Neural cell (in vitro differentiated cells): ENCODE measurements around the gene ZDHHC1. TPM values are rescaled to one million over a fixed set of nuclear protein-coding genes. Genes with fewer than 3 reads are reported as not detected.

Experiments
- H2AFZ ChIP-seq: fragments of 200-600, 300-800 bp; sonication (generic), shearing (Covaris generic); 2 replicates; pipeline ENCODE4 v1.6.0; 2014; ENCODE audit warnings: low read depth, mild to moderate bottlenecking, antibody characterized with exemption, low read length, moderate library complexity
- H3F3A ChIP-seq: fragments of 200-600 bp; shearing (Covaris generic); 2 replicates; pipeline ENCODE4 v1.6.1; 2016; ENCODE audit warnings: mild to moderate bottlenecking, moderate library complexity, mixed read lengths, antibody characterized with exemption, low read length; ENCODE audit not compliant: insufficient read depth, poor library complexity, severe bottlenecking
- H3K27ac ChIP-seq: fragments of 200-600, 300-800 bp; sonication (generic), shearing (Covaris generic); 2 replicates; pipeline ENCODE4 v1.5.1; 2014; ENCODE audit warnings: mild to moderate bottlenecking, low read length, moderate library complexity
- H3K27me3 ChIP-seq: fragments of 300-800, 200-600 bp; sonication (generic), shearing (Covaris generic); 2 replicates; pipeline ENCODE4 v1.6.0; 2014; ENCODE audit warnings: mild to moderate bottlenecking, low read depth, low read length, moderate library complexity; ENCODE audit not compliant: insufficient read depth
- H3K36me3 ChIP-seq: fragments of 300-800, 200-600 bp; sonication (generic), shearing (Covaris generic); 2 replicates; pipeline ENCODE4 v1.5.1; 2014; ENCODE audit warnings: mild to moderate bottlenecking, antibody characterized with exemption, low read length, moderate library complexity; ENCODE audit not compliant: insufficient read depth
- H3K4me2 ChIP-seq: fragments of 300-800, 200-600 bp; sonication (generic), shearing (Covaris generic); 2 replicates; pipeline ENCODE4 v1.6.0; 2014; ENCODE audit warnings: mild to moderate bottlenecking, low read length
- H3K4me3 ChIP-seq: fragments of 300-800, 200-600 bp; sonication (generic), shearing (Covaris generic); 2 replicates; pipeline ENCODE4 v1.5.1; 2014; ENCODE audit warnings: mild to moderate bottlenecking, low read length, moderate library complexity
- H3K79me2 ChIP-seq: fragments of 200-600 bp; shearing (Covaris generic); replicated peaks from 2 replicates; pipeline ENCODE4 v1.6.0; 2014; ENCODE audit warnings: mild to moderate bottlenecking, low read length, moderate library complexity; ENCODE audit not compliant: insufficient read depth
- H3K9ac ChIP-seq: fragments of 300-800, 200-600 bp; sonication (generic), shearing (Covaris generic); 2 replicates; pipeline ENCODE4 v1.6.1; 2016; ENCODE audit warnings: mild to moderate bottlenecking, low read length, mixed read lengths
- H3K9me2 ChIP-seq: fragments of 200-600 bp; shearing (Covaris generic); 2 replicates; pipeline ENCODE4 v1.6.1; 2016; ENCODE audit warnings: mild to moderate bottlenecking, low read length, mixed read lengths; ENCODE audit not compliant: insufficient read depth
- H3K9me3 ChIP-seq: fragments of 200-600, 300-800 bp; sonication (generic), shearing (Covaris generic); 2 replicates; pipeline ENCODE4 v1.6.1; 2016; ENCODE audit warnings: mild to moderate bottlenecking, mixed run types, low read length, moderate library complexity, mixed read lengths
- H4K20me1 ChIP-seq: fragments of 200-600 bp; shearing (Covaris generic); 2 replicates; pipeline ENCODE4 v1.6.1; 2016; ENCODE audit warnings: mild to moderate bottlenecking, mixed run types; ENCODE audit not compliant: insufficient read depth
- CTCF ChIP-seq: fragments of 450-650 bp; IDR thresholded peaks from 2 replicates; pipeline ENCODE4 v1.5.1; 2014; ENCODE audit warnings: antibody characterized with exemption, mild to moderate bottlenecking, moderate library complexity; ENCODE audit not compliant: poor library complexity, severe bottlenecking
- EP300 ChIP-seq: fragments of 450-650 bp; conservative IDR thresholded peaks from 2 replicates; pipeline ENCODE4 v1.6.1; 2014; ENCODE audit warnings: antibody characterized with exemption, mild to moderate bottlenecking, moderate library complexity; ENCODE audit not compliant: poor library complexity, severe bottlenecking
- EZH2 ChIP-seq: fragments of 200-600, 300-800 bp; shearing (Covaris generic), sonication (generic); IDR thresholded peaks from 2 replicates; pipeline ENCODE4 v1.6.1; 2014; ENCODE audit warnings: antibody characterized with exemption, low read length, borderline replicate concordance, mild to moderate bottlenecking; ENCODE audit not compliant: insufficient read depth, poor library complexity, severe bottlenecking
- MXI1 ChIP-seq: fragments of 450-650 bp; conservative IDR thresholded peaks from 2 replicates; pipeline ENCODE4 v1.6.1; 2014; ENCODE audit warnings: antibody characterized with exemption, mild to moderate bottlenecking; ENCODE audit not compliant: poor library complexity, severe bottlenecking
- POLR2AphosphoS5 ChIP-seq: IDR thresholded peaks from 2 replicates; pipeline ENCODE4 v1.6.1; 2012
- RAD21 ChIP-seq: fragments of 450-650 bp; conservative IDR thresholded peaks from 2 replicates; pipeline ENCODE4 v1.6.1; 2014; ENCODE audit warnings: antibody characterized with exemption, mild to moderate bottlenecking, moderate library complexity
- REST ChIP-seq: IDR thresholded peaks from 2 replicates; pipeline ENCODE4 v1.6.1; 2012; ENCODE audit warnings: borderline replicate concordance
- SMC3 ChIP-seq: fragments of 450-650 bp; conservative IDR thresholded peaks from 2 replicates; pipeline ENCODE4 v1.6.1; 2014; ENCODE audit warnings: antibody characterized with exemption, mild to moderate bottlenecking, moderate library complexity; ENCODE audit not compliant: poor library complexity
- TAF1 ChIP-seq: IDR thresholded peaks from 2 replicates; pipeline ENCODE4 v1.6.1; 2012; ENCODE audit warnings: low read depth
- polyA plus RNA-seq: library from polyadenylated mRNA; depleted of rRNA; stranded (reverse); fragments of >200 nt; gene quantifications from 2 replicates; pipeline ENCODE4 v1.2.3, GENCODE V29; 2014

ZDHHC1 gene
- polyA plus RNA-seq, 1 donor from 2014 or later: 1.7 TPM

- H3K9me2 ChIP-seq: no peaks in the 10 kb centered on the region
- H3K9me3 ChIP-seq: no peaks in the 10 kb centered on the region
- H3K36me3 ChIP-seq: no peaks in the 10 kb centered on the region
- no peak overlapping the region for H3K9ac ChIP-seq
- TF ChIP-seq CTCF (peak; percentile 19), REST (no peak)
- no peak overlapping the region for H3K4me2 ChIP-seq
- no peaks in the 10 kb centered on the region for H3F3A ChIP-seq
- H3K27me3 ChIP-seq: no peaks in the 10 kb centered on the region
- no peak overlapping the region for H2AFZ ChIP-seq
- no peaks in the 10 kb centered on the region for H3K79me2 ChIP-seq
- H3K4me3 ChIP-seq: no peak overlapping the region
- no peak overlapping the region for H3K27ac ChIP-seq
- no peaks in the 10 kb centered on the region for H4K20me1 ChIP-seq
Observed at GRCh38 chr16:67372664-67373063, 43.6 kb downstream of the ZDHHC1 start.

- Histone ChIP-seq H3K4me3 (no peak overlapping the region), H4K20me1 (no peaks in the 10 kb centered on the region)
Observed at GRCh38 chr16:67370661-67371060, 45.6 kb downstream of the ZDHHC1 start.

GRCh38 chr16:67364600-67365235 is 51.6 kb downstream of the ZDHHC1 start:
- Histone ChIP-seq H3K27me3 (no peaks in the 10 kb centered on the region), H3K27ac (no peak overlapping the region), H3K4me2 (no peak overlapping the region), H3K9me3 (no peaks in the 10 kb centered on the region), H3K36me3 (no peaks in the 10 kb centered on the region), H3K79me2 (no peaks in the 10 kb centered on the region), H4K20me1 (no peaks in the 10 kb centered on the region), H3F3A (no peaks in the 10 kb centered on the region), H3K9ac (no peak overlapping the region), H3K4me3 (no peak overlapping the region), H2AFZ (no peak overlapping the region), H3K9me2 (no peaks in the 10 kb centered on the region)
- TF ChIP-seq REST (no peak), POLR2AphosphoS5 (no peak), CTCF (no peak), RAD21 (no peak), TAF1 (no peak), MXI1 (no peak), SMC3 (no peak), EP300 (no peak), EZH2 (no peak)

More at GRCh38 chr16:67370661-67371060, 45.6 kb downstream of the ZDHHC1 start:
- Histone ChIP-seq H3K4me2 (no peak overlapping the region), H3K9ac (no peak overlapping the region), H3K9me2 (no peaks in the 10 kb centered on the region), H3K27me3 (no peaks in the 10 kb centered on the region), H3K36me3 (no peaks in the 10 kb centered on the region), H2AFZ (no peak overlapping the region), H3K79me2 (no peaks in the 10 kb centered on the region), H3K9me3 (no peaks in the 10 kb centered on the region), H3F3A (no peaks in the 10 kb centered on the region), H3K27ac (no peak overlapping the region)
- no peak for TF ChIP-seq SMC3
- TF ChIP-seq EZH2: no peak
